IPS DF 19.7 (cell line): ENCODE data around the gene RBM24.

ENCODE experiments used
- DNase-seq: peaks from one replicate; pipeline ENCODE4 v3.0.0-alpha.2; 2013; ENCODE audit warnings: low read depth, low spot score

RBM24 gene

GRCh38 chr6:17281100-17281496, at the start of gene RBM24:
Gene RBM24 (plus strand): TSS chr6:17281361. CDS start chr6:17281582, 221 bp downstream.
- no peak for DNase-seq

- DNase-seq = no peak
Observed at GRCh38 chr6:17233531-17233930, 47.6 kb upstream of the RBM24 start.

- no peak for DNase-seq
Observed at GRCh38 chr6:17237246-17237645, 43.9 kb upstream of the RBM24 start.

GRCh38 chr6:17239260-17239659, 41.9 kb upstream of the RBM24 start:
- no peak for DNase-seq

GRCh38 chr6:17240803-17241500, 40.2 kb upstream of the RBM24 start:
- no peak for DNase-seq

GRCh38 chr6:17242087-17242486, 39.1 kb upstream of the RBM24 start:
- DNase-seq = no peak

GRCh38 chr6:17250237-17250636, 30.9 kb upstream of the RBM24 start:
- DNase-seq = no peak

GRCh38 chr6:17251953-17252352, 29.2 kb upstream of the RBM24 start:
- DNase-seq = no peak

- no peak for DNase-seq
Observed at GRCh38 chr6:17258749-17259148, 22.4 kb upstream of the RBM24 start.

GRCh38 chr6:17265570-17265969, 15.6 kb upstream of the RBM24 start:
- no peak for DNase-seq

GRCh38 chr6:17267566-17267965, 13.6 kb upstream of the RBM24 start:
- DNase-seq = no peak

- DNase-seq = no peak
Observed at GRCh38 chr6:17268114-17268513, 13.0 kb upstream of the RBM24 start.

- DNase-seq = no peak
Observed at GRCh38 chr6:17269840-17270239, 11.3 kb upstream of the RBM24 start.

- no peak for DNase-seq
Observed at GRCh38 chr6:17271628-17272027, 9.5 kb upstream of the RBM24 start.

GRCh38 chr6:17276766-17277165, 4.4 kb upstream of the RBM24 start:
- DNase-seq = no peak

GRCh38 chr6:17277256-17277655, 3.9 kb upstream of the RBM24 start:
- DNase-seq = no peak

- DNase-seq = no peak
Observed at GRCh38 chr6:17278289-17279063, 2.7 kb upstream of the RBM24 start.

- DNase-seq = no peak
Observed at GRCh38 chr6:17280138-17280537, 1.0 kb upstream of the RBM24 start.

- DNase-seq = no peak
Observed at GRCh38 chr6:17280552-17281090, 540 bp upstream of the RBM24 start.

GRCh38 chr6:17281497-17282481, 628 bp downstream of the RBM24 start:
- no peak for DNase-seq

GRCh38 chr6:17283074-17283473, 1.9 kb downstream of the RBM24 start:
- DNase-seq = no peak

- no peak for DNase-seq
Observed at GRCh38 chr6:17289630-17290061, 8.5 kb downstream of the RBM24 start.
